Fibroblast of the aortic adventitia (primary cell): ENCODE results near the gene ZMIZ1. TPM values are rescaled to one million over a fixed set of nuclear protein-coding genes. Genes with fewer than 3 reads are reported as not detected.
A peak's percentile ranks its signal among the peaks of the same experiment; 100 is the strongest.

ENCODE experiments used
- DNase-seq: peaks from one replicate; pipeline ENCODE4 v3.0.0-alpha.2; 2010; ENCODE audit warnings: low read depth
- H3K4me3 ChIP-seq: 2 replicates; pipeline ENCODE4 v1.5.1; 2011; ENCODE audit warnings: low read depth, mild to moderate bottlenecking, control low read depth, low read length, moderate library complexity
- CTCF ChIP-seq: IDR thresholded peaks from 2 replicates; pipeline ENCODE4 v1.5.1; 2011; ENCODE audit warnings: mild to moderate bottlenecking, low read length, control low read depth, inconsistent platforms; ENCODE audit not compliant: insufficient read depth
- total RNA-seq: library from RNA; depleted of rRNA; stranded (reverse); fragments of >200 nt; gene quantifications from 2 replicates; pipeline ENCODE4 v1.2.3, GENCODE V29; 2012; ENCODE audit warnings: low replicate concordance

Gene ZMIZ1
- total RNA-seq, 1 donor, result 28.1 TPM

- no peak overlapping the region for H3K4me3 ChIP-seq
- no peak for TF ChIP-seq CTCF
- no peak for DNase-seq
Observed at GRCh38 chr10:79061441-79062315, 7.1 kb upstream of the ZMIZ1 start.

GRCh38 chr10:79063071-79063491 lies 5.7 kb upstream of the ZMIZ1 start:
- H3K4me3 ChIP-seq, result no peak overlapping the region
- no peak for DNase-seq
- no peak for TF ChIP-seq CTCF

GRCh38 chr10:79063661-79064492 lies 4.9 kb upstream of the ZMIZ1 start:
- H3K4me3 ChIP-seq, result no peak overlapping the region
- no peak for DNase-seq
- no peak for TF ChIP-seq CTCF

GRCh38 chr10:79065091-79065551 lies 3.6 kb upstream of the ZMIZ1 start:
- no peak for DNase-seq
- no peak for TF ChIP-seq CTCF
- no peak overlapping the region for H3K4me3 ChIP-seq

GRCh38 chr10:79065853-79066252 lies 2.9 kb upstream of the ZMIZ1 start:
- no peak for TF ChIP-seq CTCF
- DNase-seq, result no peak
- H3K4me3 ChIP-seq, result no peak overlapping the region

- peak; percentile 13 for TF ChIP-seq CTCF
- DNase-seq, result peak; percentile 49
- peak overlapping the region; percentile 67 for H3K4me3 ChIP-seq
Observed at GRCh38 chr10:79066411-79067240, 2.1 kb upstream of the ZMIZ1 start.
